Eye (tissue), 1 donor: ENCODE results near the gene WIPF3.

ENCODE experiments used
- DNase-seq: peaks from one replicate; pipeline ENCODE4 v3.0.0-alpha.2; 2015

WIPF3 gene

DNA sequence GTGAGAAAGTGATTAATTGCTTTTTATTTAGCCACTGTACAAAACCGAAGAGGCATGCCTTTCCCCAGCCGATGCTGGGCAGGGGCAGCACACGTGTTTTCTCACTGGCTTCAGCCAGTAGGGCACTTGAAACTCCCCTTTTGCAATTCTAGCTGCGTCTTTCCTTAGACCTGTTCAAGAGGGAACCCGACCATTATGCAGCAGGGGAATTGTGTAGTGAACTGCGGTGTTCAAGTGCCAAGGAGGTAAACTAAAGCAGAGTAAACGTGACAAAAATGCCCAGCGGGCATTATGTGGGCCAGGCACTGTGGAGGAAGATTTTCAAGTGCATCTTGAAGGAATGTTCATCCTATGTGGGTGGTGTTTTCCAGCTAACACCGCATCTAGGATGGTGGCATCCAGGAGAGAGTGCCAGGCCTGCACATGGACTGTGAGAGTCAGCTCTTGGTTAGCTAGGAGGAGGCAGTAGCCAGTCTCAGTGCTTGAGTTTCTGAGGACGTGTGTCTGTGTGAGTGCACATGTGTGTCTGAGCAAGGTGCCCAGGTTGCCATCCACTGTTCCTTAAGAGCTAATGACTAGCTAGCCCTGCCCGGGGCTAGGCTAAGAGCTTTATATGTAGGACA, 3.3 kb downstream of the WIPF3 start:
- DNase-seq: no peak

GRCh38 chr7:29810297-29810696, 4.0 kb downstream of the WIPF3 start:
- DNase-seq: no peak

DNA sequence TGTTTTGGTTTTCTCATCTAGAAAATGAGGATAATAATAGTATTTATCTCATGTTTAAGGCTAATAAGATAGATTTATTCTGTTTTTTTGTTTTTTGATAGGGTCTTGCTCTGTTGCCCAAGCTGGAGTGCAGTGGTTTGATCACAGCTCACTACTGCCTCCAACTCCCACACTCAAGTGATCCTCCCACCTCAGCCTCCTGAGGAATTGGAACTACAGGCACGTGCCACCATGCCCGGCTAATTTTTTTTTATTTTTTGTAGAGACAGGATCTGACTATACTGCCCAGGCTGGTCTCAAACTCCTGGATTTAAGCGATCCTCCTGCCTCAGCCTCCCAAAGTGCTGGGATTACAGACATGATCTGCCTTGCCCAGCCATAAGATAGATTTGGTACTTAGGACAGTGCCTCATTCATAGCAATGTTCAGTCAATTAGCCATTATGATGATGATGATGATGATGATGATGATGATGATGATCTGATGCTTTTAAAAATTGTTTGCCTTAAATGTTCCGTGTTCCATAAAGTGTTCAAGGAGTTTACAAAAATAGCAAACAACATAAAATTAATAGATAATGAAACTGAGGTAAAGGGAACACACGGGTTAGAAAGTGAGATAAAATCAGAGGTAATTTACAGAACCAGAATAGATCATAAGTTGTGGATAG, 4.6 kb downstream of the WIPF3 start:
- DNase-seq: no peak

DNA sequence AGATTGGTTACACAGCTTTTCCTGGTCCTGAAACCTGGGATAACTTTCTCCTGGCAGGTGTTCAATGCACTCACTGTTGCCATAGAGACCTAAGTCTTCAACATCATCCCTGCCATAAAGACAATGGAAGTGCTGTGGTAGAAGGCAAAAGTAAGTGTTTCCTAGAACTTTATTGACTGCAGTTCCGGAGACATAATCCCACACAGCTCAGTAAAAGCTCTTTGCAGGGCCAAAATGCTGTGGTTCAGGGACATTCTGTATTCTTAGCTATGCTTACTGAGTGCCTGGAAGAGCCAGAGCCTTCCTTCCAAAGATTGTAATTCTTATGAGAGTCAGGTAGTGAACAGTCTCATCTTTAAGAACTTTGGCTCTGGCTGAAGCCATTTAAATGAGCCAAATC, 5.3 kb downstream of the WIPF3 start:
- no peak for DNase-seq

DNA sequence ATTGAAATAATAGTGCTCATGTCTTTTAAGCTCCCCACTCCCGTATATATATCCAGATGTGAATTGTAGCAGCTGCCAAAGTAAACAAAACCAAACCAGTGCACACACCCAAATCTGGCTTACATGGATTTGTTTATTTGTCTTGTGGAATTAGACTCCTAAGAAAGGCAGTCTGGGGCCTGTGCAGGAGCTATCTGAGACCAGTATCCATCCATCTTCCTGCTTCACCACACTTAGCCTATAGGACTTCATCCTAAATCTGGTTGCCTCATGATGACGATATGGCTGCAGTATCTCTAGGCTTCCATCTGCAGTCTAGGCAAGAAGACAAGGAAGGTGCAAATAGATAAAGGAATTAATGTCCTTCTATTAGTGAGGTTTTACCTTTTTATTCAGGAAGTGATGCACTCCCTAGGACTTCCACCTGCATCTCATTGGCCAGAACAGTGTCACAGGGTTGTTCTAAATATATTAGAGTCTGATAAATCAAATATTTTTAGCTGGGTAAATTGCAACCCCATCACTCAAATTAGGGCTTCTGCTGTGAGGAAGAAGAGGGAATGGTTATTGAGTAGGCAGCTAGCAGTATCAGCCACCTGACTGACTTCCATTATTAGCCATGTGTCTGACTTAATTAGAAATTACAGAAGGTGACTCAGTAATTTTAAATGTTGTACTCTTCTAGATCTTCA, 6.0 kb downstream of the WIPF3 start:
- no peak for DNase-seq

DNA sequence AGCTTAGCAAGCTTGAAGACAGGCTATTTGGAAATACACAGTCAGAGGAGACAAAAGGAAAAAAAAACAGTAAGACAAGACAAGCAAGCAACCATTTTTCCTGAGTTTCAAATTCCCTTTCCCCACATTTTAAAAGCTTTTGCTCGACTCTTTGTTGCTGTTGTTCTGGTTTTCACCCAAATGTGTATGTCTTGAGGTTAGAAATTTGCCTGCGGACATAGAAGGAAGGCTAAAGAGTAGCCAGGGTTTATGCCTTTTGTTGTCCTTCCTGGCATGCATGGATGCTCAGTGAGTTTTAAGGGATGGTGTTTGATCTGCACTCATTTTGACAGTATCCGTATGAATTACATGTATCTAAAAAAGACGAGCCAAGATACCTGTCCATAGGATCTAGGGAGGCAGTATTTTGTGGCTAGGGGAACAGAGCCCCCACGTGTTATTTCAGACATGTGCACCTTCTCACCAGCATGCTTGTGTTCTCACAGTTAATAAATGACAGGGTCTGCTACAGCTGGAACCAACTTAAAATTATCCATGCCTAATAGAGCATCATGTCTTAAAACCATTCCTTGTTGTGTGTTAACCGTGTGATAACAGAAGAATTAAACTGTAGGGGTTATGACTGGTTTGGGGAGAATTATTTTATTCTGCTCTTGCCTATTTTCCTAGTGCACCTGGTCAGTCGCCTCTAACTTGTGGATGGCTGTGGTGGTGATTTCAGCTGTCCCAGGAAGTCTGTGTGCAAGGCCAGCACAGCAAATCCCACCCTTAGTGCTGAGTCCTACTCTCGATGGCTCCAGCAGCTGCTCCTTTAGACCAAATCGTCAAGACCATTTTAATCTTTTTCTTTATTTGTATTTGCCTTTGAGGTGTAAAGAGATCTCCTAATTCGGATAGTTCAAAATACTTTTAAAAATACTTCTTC, 9.1 kb downstream of the WIPF3 start:
- no peak for DNase-seq

DNA sequence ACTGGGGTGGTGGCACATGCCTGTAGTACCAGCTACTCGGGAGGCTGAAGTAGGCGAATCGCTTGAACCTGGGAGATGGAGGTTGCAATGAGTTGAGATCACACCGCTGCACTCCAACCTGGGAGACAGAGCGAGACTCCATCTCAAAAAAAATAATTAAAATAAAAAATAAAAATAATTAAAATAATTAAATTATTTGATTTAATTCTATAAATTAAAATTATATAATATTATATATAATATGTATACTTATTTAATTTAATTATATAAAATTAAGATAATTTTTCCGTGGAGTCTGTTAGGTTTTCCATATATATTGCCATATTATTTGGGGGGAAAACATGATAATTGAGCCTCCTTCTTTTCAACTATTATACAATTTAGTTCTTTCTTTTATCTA, 12.0 kb downstream of the WIPF3 start:
- no peak for DNase-seq

GRCh38 chr7:29825775-29826529, 19.6 kb downstream of the WIPF3 start:
- no peak for DNase-seq

DNA sequence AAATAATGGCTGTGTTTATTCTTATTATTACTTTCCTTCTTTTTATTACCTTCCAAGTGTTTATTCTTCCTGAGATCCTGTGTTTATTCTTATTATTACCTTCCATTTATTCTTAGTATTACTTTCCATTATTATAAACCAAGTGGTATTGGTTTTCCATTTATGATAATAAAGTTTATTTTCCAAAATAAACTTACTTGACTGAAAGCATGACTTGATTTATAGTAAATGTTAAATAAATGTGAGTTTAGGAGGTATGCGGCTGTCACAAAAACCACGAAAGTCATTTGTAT, 20.2 kb downstream of the WIPF3 start:
- no peak for DNase-seq

- no peak for DNase-seq
Observed at GRCh38 chr7:29826904-29827303, 20.6 kb downstream of the WIPF3 start.

GRCh38 chr7:29831705-29832104, 25.4 kb downstream of the WIPF3 start:
- DNase-seq: no peak

DNA sequence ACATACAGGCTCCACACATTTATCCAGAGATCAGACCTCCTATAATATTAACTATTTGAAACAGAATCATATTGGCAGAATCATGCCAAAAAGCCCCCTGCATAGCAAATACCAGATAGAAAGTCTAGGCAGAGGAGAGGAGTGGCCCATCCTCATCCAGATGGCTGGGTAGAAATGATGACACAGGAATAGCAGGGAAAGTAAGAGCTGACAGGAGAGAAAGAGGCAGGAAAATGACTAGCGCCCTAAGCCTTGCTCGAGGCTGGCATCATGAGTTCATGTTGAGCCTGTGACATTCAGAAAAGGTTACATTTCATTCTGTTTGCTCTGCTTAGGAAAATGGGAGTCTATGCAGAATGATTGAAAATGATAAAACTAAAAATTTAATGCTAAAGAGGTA, 27.6 kb downstream of the WIPF3 start:
- no peak for DNase-seq

GRCh38 chr7:29835718-29836117, 29.4 kb downstream of the WIPF3 start:
- DNase-seq: no peak

DNA sequence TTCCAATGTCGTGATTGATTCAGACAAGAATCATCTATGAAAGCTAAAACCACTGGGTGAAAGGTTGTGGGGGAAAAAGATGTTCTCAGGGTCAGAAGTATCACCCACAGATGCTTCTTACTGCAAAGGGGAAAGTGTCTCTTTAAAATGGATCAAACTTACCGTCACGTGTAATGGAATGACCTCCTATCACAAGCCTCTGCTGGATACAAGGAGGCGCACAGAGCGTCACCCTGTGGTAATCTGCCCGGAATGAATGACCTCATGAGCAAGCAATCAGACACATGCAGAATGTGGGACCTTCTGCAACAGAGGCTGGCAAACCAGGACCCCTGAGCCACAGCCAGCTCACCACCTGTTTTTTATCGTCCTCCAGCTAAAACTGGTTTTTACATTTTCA, 33.0 kb downstream of the WIPF3 start:
- peak; percentile 26 for DNase-seq

DNA sequence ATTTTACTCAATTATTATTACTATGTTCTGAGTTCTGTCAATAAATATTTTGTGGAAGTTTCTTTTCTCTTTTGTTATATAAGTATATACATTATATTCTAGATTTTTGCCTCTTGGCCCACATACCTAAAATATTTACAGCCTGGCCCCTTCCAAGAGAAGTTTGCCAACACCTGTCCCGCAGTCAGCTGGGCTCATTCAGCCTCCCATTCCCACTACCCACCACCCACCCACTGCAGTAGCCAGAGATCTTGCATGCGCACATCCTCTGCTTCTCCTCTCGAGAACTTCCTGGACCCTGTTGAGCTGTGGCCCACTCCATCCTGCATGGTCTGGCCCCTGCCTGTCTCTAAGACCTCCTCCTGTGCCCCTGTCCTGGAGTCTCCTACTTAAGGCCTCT, 33.6 kb downstream of the WIPF3 start:
- DNase-seq: no peak

DNA sequence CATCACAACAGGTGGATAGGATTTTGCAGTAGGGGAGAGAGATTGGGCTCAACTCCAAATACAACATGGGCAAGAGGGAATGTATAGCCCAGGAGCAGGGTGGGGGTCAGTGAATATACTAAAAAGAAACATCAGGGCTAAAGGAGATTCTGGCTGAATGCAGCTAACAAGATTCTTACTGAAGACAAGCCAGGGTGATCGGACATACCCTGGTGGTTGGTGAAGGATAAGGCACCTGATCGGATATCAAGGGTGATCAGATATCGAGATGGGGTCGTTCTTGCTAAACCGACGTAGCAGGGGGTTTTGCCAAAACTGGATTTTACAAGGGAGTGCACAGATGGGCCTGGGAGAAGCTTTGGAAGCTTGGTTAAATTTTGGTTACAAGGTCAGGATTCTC, 34.4 kb downstream of the WIPF3 start:
- DNase-seq: no peak

DNA sequence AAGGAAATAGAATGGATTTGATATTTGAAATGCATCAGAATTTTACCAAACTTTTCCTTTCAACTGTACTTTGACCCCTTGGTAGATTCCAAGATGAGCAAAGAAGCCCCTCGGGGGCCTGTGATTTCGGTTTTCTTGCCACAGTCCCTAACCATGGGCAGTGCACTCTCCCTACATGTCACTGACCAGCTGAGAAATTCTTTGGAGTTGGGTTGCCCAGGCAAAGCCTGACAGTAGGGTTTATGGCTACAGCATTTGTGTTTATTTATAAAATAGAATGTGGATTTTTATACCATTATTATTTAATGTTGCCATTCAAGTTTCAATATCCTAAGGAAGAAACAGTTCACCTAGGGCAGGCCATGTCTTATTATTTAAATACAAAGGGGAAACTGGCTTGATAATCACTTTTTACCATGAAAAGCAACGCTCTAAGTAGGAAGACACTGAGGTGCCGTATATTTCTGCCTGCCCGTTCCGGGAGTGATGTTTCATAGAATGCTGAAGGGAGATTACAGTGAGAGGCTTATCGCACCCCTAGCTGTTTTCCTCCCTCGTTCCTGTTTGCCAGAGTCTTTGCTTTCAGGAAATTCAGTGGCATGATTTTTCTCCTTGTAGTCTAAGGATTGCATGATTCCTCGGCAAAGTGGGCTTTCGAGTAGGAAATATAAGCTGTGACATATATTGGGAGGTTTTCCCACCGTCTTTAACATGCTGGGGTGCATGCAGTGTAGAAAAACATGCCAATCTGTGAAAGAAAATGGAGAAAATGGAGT, 35.8 kb downstream of the WIPF3 start:
- no peak for DNase-seq

DNA sequence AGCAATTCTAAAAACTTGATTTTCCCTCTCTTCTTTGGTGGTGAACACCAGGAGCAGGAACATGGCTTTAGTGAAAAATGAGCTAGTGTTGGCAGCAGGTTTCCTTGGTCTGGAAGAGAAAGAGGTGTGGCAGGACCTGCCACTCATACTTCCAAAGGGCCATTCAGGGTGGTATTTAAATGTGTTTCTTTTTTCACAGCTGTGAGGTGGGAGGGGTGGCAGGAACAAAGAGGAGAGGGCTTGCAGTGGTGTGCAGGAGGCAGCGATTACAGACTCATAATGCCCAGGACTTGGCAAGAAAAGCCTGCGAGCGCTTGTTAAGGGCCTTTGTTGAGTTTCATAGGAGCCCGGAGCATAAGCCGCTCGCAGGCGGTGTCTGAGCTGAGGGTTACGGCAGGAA, 36.8 kb downstream of the WIPF3 start:
- DNase-seq: peak; percentile 59

DNA sequence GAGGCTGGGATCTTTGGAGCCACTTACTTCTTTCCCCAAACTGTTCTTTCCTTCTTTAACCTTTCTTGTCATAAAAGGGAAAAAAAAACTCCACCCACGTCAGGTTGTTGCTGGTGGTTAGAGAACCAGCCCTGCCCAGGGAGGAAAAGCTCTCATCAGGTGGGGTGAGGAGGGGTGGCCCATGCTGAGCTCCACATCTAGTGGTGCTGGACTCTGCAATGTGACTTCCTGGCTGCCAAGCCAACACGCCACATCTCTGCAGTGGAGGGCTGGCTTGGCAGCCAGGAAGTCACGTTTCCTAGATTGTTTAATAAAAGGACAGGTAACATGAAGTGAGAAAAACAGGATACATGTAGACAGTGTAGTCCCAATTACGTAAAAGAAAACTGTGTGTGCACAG, 37.4 kb downstream of the WIPF3 start:
- no peak for DNase-seq

GRCh38 chr7:29844559-29844958, 38.3 kb downstream of the WIPF3 start:
- DNase-seq: peak; percentile 21

GRCh38 chr7:29847496-29847895, 41.2 kb downstream of the WIPF3 start:
- DNase-seq: no peak

- DNase-seq: no peak
Observed at GRCh38 chr7:29847916-29848315, 41.6 kb downstream of the WIPF3 start.
